ENCODE results near the gene CNOT6.

Gene CNOT6

DNA sequence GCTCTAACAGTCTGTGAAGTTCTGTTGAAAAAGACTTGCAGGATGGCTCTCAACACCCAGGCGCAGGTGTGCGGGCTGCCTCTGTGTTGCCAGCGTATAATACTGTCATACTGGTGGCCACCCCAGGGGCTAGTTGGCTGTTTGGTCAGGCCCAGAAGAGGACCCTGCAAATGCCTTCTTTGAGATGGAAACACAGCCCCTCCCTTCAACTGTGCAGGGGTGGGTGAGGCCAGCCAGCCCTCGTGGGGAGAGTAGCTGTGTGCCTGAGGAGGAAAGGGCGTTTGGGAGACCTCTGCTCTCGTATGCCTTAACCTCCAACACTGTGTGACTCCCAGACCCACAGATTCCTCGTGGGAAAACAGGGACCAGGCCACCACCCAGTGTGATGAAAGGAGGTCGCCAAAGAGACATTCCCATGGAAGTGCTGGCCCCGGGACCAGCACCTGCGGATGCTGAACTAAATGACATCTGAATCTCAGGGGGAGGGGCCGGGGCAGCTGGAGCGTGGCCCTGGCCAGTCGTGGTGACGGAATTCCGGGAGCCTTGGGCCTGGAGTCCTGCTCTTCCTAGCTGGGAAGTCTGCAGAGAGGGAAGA, 108.4 kb downstream of the CNOT6 start:
- DNase-seq, result no peak

DNA sequence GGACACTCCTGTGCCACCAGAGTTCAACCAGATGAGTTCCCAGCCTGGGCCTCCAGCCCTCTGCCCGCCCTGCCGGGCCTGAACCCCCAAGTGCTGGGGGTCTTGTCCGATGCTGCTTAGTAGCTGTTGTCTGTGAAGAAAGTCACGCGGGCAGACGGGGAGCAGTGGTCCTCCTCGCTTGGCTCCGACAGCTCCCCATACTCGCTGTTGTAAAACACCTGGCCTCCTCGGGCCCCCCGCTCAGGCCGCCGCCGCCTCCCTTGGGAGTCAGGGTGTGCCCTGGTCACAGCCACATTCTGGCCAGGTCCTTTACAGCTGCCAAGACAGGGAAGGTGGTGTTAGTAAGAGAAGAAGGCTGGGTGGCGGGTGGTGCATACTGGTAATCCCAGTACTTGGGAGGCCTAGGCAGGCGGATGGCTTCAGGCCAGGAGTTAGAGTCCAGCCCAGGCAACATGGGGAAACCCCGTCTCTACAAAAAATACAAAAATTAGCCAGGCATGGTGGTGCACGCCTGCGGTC, 109.0 kb downstream of the CNOT6 start:
- no peak for DNase-seq

GRCh38 chr5:180604271-180604670, 110.1 kb downstream of the CNOT6 start:
- no peak for DNase-seq

DNA sequence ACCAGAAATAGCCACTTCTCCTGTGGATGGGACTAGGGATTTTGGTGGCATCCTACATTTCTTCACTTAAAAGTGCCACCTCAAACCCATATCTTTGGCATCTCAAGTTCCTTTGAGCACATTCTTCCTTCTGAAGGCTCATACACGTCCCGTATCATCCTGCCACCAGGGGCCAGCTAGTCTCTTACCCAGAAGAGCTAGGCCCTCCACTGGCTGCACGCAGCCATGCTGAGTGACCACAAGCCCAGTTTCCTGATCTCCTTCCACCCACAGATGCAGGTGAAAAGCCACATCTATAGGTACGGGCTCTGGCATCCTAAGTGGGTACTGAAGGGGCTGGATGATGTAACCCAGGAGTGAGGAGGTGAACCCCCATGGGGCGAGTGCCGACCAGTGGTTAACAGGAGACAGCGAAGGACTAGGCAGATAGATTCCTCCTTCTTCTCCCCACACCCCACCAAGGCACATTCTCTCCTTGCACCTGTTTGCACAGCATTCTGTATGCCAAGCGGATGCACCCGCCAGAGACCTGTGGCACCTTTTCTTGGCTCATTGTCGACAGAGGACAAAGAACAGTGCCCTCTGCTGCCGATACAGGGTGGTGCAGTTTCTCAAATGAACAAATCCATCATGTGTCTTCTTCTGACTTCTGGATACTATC, 111.5 kb downstream of the CNOT6 start:
- DNase-seq, result peak; percentile 9

DNA sequence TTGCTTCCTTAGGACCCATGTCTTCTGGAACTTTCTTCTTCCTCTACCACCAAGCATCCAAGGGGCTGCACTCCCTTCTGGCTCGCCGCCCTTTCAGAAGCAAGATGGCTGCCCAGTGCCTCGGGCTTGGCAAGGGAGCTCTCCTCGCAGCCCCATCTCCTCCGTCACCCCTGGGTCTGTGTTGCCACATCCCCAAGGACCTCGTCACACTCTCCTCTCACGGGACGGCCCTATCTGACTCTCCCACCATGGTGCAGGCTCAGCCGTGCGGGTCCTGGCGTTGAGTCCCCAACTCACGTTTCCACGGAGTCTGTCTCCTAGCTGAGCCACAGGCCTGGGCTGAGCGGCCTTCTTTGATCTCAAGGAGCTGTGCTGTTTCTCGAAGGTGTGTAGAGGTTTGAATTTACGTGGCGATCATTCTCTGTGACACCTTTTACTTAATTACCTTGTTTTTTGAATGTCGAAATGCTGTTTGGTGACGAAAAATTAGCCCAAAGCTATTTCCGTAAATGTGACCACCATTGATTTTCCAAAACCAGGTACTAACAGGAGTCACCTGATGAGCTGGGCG, 112.1 kb downstream of the CNOT6 start:
- DNase-seq, result no peak

GRCh38 chr5:180607861-180608571, 113.8 kb downstream of the CNOT6 start:
- DNase-seq, result no peak

DNA sequence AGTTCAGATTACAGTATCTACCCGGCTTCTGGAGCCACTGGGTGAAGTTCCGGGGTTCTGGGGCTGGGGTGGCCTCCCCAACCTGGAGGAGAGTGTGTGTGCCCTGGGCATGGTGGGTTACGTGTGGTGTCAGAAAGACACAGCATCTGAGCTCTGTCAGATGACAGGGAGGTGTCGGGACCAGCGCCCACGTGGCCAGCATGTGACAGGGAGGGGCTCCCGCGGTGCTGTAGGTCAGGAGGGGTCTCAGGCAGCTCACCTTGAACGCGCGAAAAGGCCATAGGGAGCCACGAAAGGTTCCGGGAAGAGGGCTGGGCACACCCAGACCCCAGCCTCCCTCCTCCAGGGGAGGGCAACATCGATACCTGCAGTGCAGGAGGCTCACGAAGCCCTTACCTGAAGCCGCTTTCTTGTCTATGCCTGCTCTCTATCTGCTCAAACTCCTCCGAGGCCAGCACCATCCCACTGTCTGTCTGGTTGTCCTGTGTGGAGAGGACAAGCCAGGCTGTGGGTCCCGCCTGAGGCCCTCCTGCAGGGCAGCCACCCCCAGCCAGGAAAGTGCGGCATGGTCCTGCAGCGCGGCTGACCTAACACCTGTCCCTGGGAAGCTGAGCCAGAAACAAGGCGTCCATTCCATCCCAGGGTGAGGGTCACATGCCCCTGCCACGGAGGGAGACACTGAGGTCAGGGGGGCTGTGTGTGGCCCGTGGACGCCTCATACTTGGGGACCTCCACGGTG, 114.6 kb downstream of the CNOT6 start:
- no peak for DNase-seq

GRCh38 chr5:180609386-180609785, 115.2 kb downstream of the CNOT6 start:
- no peak for DNase-seq

DNA sequence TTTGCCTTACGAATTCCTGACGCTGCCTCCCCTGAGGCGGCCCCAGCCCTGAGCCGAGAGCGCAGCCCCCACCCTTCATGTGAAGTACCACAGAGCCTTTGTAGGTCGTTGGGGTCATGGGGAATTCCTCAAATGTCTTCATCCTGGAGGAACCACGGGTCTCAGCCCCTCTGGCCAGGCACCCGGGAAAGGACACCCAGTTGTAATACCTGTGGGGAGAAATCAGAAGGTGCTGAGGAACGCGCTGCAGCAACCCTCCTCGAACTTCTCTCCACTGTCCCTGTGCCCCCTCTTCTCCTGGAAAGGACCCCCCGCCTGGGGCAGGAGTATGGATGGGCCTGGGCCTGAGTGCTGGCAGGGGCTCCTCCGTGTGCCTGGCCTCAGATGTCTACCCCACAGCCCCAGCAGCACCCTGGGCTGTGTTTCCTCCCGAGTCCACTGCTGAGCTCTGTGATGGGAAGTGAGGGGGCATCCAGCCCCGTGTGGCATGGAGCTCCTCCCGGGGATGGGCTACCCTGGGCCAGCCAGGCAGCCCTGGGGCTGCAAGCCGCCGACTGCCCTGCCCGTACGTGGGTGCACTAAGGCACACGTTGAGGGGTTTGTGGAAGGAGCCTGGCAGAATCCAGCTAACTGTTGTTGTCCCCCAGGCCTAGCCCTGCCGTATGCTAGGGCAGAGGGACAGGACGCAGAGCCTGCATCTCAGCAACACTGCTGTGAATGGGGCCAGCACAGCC, 115.8 kb downstream of the CNOT6 start:
- DNase-seq, result no peak

- DNase-seq, result no peak
Measured at GRCh38 chr5:180611140-180611850, 117.1 kb downstream of the CNOT6 start.

- DNase-seq, result no peak
Measured at GRCh38 chr5:180612683-180613082, 118.5 kb downstream of the CNOT6 start.

DNA sequence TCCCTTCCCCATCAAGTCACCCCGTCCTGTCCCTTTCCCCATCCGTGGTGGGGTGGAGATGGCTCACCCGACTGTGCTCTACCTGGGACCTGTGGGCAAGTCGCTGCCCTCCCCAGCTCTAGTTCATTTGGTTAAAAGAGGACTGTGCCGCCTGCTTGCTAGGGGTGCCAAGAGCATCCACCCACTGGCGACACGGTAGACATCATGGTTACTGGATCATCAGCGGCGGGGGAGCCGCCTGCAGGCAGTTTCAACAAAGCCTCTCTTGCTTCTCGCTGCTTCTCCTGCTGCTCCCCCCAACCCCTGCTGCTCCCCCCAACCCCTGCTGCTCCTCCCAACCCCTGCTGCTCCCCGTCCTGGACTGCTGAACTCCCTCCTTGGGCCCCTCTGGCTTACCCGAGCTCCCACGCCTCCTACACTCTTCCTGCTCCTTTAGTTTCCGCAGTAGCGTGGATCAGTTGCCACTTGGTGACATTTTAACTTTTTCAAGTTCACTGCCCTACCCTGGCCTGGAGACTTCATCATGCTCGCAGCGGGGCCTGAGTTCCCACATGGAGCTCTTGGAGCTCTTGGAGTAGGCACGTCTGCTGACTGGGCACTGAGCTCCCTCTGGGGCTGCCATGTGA, 119.1 kb downstream of the CNOT6 start:
- no peak for DNase-seq

DNA sequence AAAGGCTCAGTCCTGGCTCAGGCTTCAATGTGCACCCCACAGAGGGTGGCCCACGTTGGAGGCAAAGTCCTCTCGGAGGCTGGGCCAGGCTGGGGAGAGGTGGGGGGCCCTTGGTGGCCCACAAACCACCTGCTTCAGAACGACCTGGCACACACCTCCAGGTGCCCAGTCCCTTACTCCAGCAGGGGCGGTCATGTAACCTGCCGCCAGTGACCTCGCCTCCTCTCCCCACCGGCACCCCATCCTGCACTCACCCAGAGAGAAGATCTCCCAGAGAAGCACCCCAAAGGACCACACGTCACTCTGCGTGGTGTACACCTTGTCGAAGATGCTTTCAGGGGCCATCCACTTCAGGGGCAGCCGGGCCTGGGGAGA, 119.6 kb downstream of the CNOT6 start:
- DNase-seq, result no peak

DNA sequence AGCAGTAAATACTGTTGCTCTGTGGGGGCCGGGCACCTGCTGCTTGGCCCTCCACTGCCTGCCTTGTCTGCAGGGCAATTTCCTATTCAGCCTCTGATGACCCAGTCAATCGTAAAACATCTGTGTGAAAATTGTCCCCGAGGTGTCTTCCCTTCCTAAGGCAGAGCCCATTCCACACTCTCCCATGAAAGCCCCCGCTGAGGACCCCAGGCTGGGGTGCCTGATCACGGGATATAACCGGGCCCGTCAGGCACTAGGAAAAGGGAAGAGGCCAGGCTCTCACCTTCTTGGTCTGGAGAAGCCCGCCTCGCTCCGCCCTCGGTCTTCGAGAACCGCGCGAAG, 124.3 kb downstream of the CNOT6 start:
- no peak for DNase-seq

DNA sequence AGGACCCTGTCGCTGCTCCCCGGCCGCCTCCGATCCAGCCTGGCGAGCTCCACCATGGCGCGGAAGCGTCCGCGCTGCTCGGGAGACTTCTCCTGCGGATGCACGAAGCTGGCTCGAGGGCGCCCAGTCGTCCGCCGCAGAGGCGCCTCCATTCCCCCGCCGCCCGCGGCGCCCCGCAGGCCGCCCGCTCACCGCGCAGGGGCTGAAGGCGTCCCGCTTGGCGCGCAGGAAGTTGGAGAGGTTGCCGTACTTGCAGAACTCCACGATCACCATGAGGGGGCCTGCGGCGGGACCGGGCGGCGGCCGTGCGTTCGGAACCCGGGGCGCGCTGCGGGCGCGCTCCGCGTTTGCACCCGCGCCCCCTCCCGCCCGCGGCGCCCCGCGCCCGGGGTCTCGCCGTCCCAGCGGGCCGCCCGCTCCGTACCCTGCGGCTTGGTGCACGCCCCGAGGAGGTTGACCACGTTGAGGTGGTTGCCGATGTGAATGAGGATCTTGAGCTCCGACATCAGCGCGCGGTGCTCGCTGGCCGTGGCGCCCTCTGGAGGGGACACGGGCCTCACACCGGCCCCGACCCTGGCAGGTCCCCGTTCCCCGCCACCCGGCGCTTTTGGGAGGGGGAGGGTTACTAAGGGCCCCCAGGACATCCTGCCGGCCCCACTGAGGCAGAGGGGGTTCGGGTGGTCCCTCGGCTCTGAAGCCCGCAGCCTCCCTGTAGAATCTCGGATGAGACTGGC, 124.8 kb downstream of the CNOT6 start:
- no peak for DNase-seq

DNA sequence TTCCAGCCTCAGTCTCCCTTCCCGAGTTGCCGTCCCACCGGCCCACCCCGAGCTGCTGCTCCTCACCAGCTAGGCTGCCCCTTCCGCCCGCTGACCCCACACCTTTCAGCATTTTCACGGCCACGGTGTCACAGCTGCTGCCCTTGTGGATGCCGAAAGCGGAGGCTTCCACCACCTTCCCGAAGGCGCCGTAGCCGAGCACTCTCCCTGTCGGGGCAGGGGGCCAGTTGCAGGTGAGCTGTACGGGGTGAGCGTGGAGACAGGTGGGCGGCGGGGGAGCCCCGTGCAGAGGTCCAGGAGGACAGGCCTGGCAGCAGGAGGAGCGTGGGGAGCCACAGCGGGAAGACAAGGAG, 125.4 kb downstream of the CNOT6 start:
- DNase-seq, result no peak

GRCh38 chr5:180620014-180620413, 125.8 kb downstream of the CNOT6 start:
- DNase-seq, result no peak

DNA sequence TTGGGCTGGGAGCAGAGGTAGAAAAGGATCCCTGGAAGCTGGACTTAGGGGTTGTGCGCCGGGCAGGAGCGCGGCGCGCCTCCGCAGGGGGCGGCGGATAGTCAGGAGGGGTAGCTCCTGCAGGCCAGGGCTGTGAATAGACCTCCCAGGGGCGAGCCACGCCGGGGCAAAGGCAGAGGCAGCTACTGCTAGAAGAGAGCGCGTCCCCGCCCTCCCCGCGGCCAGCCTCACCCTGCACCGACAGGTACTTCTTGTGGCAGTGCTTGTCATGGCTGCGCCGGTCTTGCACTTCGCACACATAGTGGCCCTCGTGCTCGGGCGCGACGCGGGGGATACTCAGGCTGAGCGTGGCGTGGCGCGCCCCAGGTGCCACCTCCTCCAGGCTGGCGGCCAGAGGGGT, 127.1 kb downstream of the CNOT6 start:
- no peak for DNase-seq

GRCh38 chr5:180622910-180623309, 128.7 kb downstream of the CNOT6 start:
- DNase-seq, result no peak

- no peak for DNase-seq
Measured at GRCh38 chr5:180623411-180623834, 129.2 kb downstream of the CNOT6 start.

DNA sequence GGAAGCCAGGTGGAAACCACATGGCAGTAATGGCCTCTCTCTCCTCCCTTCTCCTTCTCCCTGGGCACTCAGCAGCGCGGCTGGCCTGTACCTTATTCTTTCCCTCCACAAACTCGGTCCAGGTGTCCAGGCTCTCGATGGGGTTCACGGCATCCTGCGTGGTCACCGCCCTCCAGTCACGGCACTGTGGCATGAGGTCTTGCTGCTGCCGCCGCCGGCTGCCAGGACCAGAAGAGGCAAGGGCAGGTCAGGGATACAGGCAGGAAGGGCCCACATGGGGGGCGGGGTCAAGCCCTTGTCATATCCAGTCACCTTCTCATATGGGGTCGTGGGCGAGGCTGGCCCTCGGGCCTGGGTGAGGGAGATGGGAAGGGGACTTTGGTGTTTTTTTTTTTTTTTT, 129.7 kb downstream of the CNOT6 start:
- no peak for DNase-seq
